HG03103 (cell line): ENCODE data around the gene DNAI1.

ENCODE experiments used
- ATAC-seq: cut with Tn5 transposase; IDR thresholded peaks from one replicate; pipeline ENCODE4 v1.9.1; 2021; ENCODE audit warnings: low read depth; ENCODE audit not compliant: unreplicated experiment

Gene DNAI1

DNA sequence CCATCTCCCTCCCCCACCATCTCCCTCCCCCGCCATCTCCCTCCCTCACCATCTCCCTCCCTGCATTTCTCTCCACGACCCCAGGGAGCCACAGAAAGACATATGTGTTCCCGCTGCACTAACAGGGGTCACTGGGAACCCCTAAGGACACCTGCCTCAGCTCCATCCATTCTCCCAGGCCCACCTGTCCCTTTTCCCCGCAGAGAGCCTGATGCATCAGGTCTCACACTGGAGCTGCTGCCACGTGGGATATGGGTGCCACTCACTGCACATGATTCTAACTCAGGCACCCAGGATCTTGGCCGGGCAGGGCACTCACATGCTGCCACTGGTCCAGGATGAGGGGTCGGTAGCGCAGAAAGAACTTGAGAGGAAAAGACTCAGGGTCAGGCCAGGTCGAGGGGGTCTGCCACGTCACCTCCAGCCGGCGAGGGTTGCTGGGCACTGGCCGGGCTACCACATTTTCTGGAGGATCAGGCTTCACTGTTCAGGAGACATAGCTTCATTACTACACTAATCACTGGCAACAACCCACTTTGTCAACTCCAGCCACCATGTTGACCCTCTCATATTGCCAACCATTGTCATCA is 97.4 kb downstream of the DNAI1 start:
- no peak for ATAC-seq

DNA sequence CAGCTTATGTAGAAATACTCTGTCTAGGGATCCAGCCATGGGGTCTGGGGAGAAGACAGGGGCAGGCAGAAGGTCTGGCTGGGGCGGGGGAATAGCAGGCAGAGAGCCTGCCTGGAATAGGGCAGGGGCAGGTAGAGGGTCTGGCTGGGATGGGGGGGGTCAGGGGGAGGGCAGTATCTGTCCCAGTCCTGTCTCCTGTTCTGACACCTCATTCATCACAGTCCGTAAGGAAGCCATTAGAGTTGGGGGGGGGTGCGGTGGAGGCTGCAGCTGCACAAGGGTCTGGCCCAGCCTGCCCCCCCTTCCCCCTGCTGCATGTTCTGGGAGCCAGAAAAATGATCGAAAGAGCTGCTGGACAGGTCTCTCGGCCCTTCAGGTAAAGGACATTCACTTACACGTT is 98.3 kb downstream of the DNAI1 start:
- ATAC-seq, result no peak

DNA sequence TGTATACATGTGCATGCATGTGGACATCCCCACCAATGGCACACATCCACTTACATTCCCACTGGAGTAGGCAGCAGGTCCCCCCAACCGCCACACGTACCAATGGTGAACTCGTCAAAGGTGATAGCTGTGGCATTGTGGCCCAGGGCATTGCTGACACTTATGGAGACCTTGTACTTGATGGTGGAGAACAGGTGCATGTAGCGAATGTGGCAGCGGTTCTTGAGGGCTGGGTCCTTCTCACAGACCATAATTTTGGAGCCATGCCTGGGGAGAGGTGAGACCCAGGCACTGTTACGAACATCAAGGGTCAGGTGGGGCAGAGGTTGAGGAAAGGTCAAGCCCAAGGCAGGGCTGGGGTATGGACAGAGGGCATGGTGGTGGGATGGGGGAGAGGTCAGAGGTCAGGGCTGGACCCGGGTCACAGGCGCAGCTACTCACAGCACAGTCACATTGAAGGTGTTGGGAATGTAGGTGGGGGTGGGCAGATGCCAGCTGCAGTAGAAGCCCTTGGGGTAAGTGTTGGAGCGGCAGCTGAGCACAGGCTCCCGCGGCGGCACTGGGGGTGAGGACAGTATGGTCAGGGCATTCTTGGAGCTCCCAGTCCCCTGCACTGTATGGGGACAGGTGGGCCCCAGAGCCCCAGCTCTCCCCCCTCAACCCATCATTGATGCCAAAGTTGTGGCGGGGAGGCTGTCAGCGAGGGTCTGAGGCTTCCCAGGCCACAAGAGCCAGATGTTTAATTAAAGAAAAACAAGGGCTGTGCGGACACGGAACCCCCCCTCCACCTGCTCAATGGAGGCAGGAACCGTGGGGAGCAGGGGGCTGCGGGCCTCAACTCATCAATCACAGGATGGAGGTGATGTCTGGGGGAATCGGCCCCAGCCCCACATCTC is 99.1 kb downstream of the DNAI1 start:
- ATAC-seq, result no peak

DNA sequence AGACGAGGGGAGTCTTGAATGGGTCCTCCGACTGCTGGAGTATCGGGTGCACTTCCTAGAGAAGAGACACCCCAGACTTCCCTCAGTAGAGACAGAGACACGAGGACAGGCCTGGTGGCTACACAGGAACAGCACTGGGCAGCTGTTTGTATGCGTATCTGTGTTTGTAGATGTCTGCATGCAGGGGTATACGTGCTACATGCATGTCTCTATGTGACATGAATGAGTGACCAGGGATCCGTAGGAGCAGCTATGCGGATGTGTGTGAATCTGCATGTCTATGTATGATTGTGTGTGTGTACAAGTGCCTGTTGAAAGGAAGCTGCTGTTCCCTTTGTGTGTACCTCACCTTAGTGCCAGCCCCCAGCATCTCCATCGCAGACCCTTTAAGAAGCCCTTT is 99.8 kb downstream of the DNAI1 start:
- no peak for ATAC-seq

DNA sequence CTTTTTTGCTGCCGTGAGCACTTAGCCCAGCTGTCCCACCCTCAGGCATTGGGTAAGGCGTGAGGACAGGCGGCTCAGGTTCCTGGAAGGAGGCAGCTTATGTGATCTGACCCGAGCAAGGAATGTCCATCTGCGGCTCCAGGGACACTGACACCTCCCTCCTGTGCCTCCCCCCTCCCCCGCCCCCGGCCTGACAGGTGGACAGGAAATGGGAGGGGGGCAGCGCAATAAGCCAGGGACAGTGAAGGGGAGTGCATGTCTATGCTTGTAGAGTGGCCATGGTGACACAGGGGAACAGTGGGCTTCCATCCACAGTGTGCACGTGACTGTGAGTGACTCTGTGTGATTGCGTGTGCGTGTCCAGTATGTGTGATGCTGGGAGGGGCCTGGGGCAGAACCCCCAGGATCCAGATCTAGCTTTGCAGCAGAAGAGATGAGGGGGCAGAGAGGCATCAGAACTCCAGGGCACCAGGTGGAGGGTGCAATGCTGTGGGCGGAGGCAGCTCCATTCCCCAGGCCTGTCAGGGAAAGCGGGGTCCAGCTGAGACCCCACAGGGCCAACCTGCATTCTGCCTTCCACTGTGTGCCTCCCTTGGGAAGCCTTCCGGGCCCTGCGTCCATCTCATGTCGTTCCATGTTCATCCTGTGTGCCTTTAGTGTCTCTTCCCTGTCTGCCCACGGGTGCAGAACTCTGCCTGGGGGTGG is 100.5 kb downstream of the DNAI1 start:
- no peak for ATAC-seq

DNA sequence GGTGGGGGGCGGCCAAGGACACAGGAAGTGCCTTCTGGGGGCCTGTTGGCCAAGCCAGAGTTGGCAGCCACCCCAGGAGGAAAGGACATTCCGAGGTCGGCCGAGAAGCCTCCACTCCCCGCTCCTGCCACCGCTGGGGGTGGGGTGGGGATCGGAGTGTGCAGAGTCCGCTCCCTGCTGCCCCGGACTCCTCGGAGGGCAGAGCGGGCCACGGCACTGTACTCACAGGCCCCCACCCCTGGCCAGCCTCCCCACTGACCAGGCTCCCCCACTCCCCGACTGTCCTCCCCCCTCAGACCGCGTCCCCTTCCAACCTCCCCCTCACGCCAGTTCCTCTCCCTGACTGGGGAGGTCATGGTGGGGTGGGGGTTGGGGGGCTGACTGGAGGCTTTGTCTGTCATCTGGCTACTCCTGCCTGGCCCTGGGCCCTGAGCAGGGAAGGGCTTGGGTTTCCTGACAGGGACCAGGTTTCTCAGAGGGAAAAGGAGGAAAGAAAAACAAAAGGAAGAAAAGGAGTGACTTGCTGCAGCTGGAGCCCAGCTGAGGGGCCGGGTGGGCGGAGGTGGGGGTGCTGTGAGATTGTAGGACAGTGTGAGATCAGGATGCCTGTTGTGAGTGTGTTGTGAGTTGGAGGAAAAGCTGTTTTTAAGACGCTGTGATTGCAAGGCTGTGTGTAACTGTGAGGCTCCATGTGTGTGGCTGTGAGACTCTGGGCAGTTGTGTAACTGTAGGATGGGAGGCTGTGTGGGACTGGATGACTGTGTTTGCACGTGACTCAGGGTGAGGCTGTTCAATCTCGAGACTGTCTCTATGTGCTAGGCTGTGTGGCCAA is 101.2 kb downstream of the DNAI1 start:
- no peak for ATAC-seq

DNA sequence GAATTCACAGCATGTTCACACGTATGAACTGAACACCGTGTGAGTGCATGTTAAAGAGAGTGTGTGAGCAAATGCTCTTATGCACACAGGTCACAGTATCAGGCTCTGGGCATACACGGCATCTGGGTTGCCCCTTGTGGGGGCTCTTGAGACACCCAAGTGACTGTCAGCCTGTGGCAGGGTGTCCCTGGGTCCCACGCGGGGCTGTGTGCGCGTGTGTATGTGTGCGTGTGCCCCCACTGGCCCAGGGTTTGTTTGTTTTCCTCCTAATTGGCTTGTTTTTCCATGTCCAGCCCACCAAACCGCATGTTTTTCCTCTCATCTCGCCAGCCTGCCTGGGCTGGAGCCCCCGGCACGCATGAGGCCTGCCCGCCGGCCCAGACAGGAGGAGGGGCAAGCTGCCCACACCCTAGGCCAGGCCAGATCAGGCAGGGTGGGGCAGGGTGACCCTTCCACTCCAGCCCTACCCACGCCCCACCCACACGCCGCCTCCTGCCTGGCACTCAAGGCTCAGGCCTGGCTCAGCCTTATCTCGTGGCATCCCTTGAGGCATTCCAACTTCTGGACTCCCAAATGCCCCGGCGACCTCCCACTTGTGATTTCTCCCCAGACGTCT is 102.1 kb downstream of the DNAI1 start:
- no peak for ATAC-seq

DNA sequence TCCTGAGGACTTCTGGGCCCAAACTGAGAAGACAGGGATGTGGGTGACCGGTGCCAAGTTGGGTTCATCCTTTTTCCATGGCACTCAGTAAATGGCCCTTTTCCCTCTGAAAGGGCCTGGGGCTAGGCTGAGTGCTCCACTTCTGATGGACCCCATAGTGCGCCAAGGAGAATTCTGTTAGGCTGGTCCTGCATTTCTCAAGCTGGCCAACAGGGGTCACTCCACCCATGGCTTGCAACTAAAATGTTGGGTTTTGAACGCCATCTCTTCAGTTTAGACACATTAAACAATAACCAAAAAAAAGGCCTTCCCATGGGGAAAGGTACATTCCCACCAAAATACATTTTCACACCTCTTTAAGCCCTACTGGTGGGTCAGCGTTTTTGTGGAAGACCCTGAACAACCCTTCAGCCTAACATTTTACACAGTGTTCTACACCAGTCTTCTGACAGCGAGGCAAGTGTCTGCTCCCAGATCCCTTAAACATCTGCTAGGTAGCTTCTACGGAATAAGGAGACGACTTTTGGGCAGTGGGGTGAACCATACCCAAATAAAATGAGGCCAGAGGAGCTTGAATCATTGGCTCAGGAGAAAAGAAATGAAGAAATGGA is 103.6 kb downstream of the DNAI1 start:
- no peak for ATAC-seq

DNA sequence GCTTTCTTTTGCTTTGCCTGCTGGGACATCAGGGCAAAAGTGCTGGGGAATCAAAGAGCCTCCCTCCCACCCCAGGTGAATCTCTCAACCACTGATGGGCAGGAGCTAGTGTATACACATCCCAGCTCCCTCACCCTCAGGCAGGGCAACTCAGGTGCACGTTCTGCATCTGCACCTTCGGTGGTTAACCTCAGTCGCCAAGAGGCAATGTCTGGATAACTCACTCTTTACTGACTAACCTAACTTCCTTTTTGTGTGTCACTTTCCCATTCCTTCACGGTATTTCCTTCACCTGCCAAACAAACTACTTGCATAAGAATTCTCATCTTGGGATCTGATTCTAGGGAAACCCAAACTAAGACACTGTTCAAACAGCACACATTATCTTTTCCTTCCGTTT is 104.7 kb downstream of the DNAI1 start:
- ATAC-seq, result no peak

DNA sequence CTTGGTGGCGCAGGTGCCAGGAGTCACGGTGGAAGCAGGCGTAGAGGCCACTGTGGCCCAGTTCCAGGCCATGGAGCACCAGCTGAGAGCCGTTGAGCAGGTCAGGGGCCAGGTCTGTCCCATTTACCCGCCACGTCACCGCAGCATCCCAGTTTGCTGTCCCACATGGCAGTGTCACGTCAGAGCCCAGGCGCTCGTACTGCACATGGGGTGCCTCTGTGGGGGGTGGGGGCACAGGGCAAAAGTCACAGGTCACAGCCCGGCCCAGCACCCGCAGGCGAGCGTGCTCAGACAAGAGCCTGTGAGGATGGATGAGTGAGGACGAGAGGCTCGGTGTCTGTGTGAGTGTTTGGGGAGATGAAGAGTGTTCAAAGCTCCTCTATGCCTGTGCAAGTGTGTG is 106.0 kb downstream of the DNAI1 start:
- ATAC-seq, result no peak

DNA sequence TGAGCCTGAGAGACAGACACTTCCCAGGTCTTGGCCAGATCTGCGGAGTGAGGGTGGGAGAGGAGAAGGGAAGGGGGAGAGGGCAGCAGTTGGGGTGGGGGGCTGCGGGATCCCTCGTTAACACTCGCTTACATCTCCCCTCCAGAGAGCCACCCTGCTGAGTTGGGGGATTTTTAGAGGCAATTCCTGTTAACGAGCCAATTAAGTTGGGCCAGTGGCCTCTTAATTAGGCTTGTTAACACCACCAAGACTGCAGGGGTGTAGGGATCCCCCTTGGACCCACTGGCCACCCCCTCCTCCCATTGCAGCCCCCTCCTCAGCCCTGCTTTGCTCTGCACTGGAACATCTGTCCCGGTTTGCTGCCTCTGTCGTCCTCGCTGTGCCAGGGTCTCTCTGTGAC is 107.3 kb downstream of the DNAI1 start:
- ATAC-seq, result no peak

DNA sequence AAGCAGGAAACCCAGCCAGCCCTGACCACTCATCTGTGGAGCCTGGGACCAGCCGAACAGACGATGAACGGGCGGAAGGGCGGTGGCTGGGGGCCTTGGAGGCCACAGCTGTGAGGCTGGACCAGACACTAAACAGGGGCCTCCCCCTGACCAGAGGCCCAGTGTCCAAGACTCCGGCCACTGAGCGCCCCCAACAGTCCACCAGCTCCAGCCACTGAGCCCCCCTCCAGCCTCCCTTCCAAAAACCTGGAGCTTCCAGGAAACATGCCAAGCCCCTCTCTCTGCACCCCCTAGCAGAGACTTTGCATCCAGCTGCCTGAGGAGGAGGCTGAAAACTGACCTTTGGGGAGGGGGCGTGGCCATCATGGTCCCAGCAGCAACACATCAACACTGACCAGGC is 107.7 kb downstream of the DNAI1 start:
- no peak for ATAC-seq

DNA sequence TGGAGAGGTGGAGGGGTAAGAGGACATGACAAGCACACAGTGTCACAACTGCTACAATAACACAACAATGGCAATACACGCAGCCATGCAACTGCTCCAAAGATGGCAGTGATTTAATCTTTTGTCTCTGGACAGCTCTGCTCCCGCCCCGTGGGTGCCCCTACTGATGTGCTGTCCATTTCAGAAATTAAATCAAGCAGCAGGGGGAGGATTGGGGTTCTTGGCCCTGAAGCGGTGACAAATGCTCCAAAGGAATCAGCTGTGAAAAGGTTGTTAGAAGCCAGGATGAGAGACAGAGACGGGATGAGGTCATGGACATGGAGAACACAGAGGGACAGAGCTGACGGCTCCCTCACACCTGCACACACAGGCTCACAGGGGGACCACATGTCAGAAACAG is 108.4 kb downstream of the DNAI1 start:
- no peak for ATAC-seq

DNA sequence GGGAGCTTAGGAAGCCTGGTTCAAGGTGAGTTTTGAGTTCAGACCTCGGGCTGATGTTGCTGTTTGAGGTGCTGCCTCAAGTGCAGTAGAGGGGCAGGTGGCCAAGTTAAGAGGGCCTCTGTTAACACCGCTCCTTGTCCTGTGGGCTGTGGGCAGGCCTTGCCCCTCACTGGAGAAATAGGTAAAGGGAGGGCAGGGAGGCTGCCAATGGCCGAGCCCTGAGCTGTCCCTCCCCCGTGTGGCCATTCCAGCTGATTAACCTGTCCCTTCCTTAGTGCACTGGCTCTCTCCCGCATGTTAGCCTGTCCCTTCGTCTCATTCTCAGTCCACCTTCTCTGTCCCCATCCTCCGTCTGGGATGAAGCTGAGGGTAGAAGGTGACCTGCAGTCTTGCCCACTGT is 109.5 kb downstream of the DNAI1 start:
- ATAC-seq, result no peak

DNA sequence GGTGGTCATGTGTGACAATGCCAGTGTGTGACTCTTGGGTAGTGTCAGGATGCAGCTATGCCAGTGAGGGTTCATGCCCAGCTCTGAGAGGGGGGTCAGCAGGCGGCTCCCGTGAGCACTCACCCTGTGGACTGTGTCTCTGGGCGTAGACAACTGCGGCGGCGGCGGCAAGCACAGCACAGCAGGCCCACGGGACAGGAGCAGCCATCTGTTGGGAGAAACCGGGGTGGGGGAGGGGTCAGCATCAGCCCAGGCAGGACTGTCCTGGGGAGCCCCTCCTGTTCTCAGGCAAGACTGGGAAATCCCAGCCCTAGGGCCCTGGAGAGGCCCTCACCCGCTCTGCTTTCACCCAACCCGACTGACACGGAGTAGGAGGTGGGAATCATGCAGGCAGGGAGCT is 110.2 kb downstream of the DNAI1 start:
- ATAC-seq, result no peak

DNA sequence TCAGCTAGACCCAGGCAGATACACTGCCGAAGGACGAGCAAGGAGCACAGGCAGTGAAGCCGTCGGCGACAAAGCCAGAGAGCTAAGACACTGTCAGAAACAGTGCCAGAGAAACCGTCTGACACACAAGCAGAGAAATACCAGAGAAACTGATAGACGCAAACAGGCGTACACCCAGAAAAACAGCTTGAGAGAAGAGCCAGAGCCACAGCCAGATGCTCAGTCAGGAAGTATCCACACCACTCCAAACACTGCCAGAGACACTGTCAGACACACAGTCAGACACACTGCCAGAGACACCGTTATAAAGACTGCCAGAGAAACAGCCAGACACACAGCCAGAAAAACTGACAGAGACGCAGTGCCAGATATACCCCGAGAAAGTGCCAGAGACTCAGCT is 111.8 kb downstream of the DNAI1 start:
- no peak for ATAC-seq
